GM12878 (cell line): ENCODE measurements around the gene COL6A1. TPM values are rescaled to one million over a fixed set of nuclear protein-coding genes. Genes with fewer than 3 reads are reported as not detected.

Source experiments
- ATAC-seq: fragments of 200-7000 bp; cut with Tn5 transposase; 3 replicates; pipeline ENCODE4 v1.9.1; 2020; ENCODE audit warnings: mild to moderate bottlenecking, moderate library complexity
- BruUV-seq: library from RNA; stranded (reverse); fragments of 400-500 nt; replicated peaks from 2 replicates; lab custom pipeline; 2021; lab: Mats Ljungman, UMichigan
- CTCF ChIA-PET: fragments of 300-600 bp; sonication (Branson Sonifier 250); formaldehyde crosslinking; extraction: SDS; loops from one replicate; lab custom pipeline; 2021; ENCODE audit warnings: inconsistent platforms; lab: Yijun Ruan, JAX
- POLR2A ChIA-PET: fragments of 350-600 bp; formaldehyde crosslinking; extraction: SDS; loops from one replicate; lab custom pipeline; 2021; ENCODE audit warnings: inconsistent platforms; lab: Charles Lee
- RAD21 ChIA-PET: fragments of 300-600 bp; sonication (Branson Sonifier 250); formaldehyde crosslinking; loops from one replicate; lab custom pipeline; 2023; ENCODE audit warnings: antibody characterized with exemption; ENCODE audit not compliant: unreplicated experiment; lab: Charles Lee
- SMC1A ChIA-PET: fragments of 300-600 bp; sonication (Branson Sonifier 250); formaldehyde crosslinking; loops from one replicate; lab custom pipeline; 2023; ENCODE audit not compliant: unreplicated experiment, uncharacterized antibody; lab: Charles Lee
- DNase-seq: peaks from one replicate; pipeline ENCODE4 v3.0.0-alpha.2; 2011; ENCODE audit warnings: low read depth, low spot score
- FAIRE-seq: peaks from 3 replicates; lab custom pipeline; 2011; peaks lifted over from hg19 to GRCh38; lab: Jason Lieb, UNC
- H2AFZ ChIP-seq: 2 replicates; pipeline ENCODE4 v1.6.0; 2011; ENCODE audit warnings: low read depth, low read length, control low read depth; ENCODE audit not compliant: control insufficient read depth
- H3K27ac ChIP-seq: 2 replicates; pipeline ENCODE4 v1.5.1; 2011; ENCODE audit warnings: control low read depth; ENCODE audit not compliant: control insufficient read depth, insufficient read depth
- H3K27me3 ChIP-seq, 2 experiments: replicated peaks in 1 of 2; 2 replicates each; pipeline versions ENCODE4 v1.6.0 to v1.6.1; 2011; ENCODE audit warnings: low read length in 1 of 2; ENCODE audit not compliant: control insufficient read depth in 2 of 2, insufficient read depth in 2 of 2
- H3K36me3 ChIP-seq, 2 experiments: 2 replicates each; pipeline ENCODE4 v1.5.1; 2011; ENCODE audit warnings: low read length in 1 of 2; ENCODE audit not compliant: control insufficient read depth in 2 of 2, insufficient read depth in 2 of 2
- H3K4me1 ChIP-seq: 2 replicates; pipeline ENCODE4 v1.6.1; 2011; ENCODE audit warnings: mild to moderate bottlenecking, low read length, moderate library complexity, mixed read lengths; ENCODE audit not compliant: control insufficient read depth, insufficient read depth
- H3K4me2 ChIP-seq: 2 replicates; pipeline ENCODE4 v1.6.0; 2011; ENCODE audit warnings: control low read depth; ENCODE audit not compliant: control insufficient read depth, insufficient read depth
- H3K4me3 ChIP-seq: fragments of 200-600 bp; sonication (generic); 2 replicates; pipeline ENCODE4 v1.5.1; 2016
- H3K79me2 ChIP-seq: 2 replicates; pipeline ENCODE4 v1.6.0; 2011; ENCODE audit warnings: low read length; ENCODE audit not compliant: control insufficient read depth, insufficient read depth
- H3K9ac ChIP-seq: 2 replicates; pipeline ENCODE4 v1.8.0; 2011; ENCODE audit warnings: low read length, control low read depth, mixed read lengths; ENCODE audit not compliant: control insufficient read depth, insufficient read depth
- H3K9me3 ChIP-seq: replicated peaks from 3 replicates; pipeline ENCODE4 v1.5.1; 2011; ENCODE audit warnings: mild to moderate bottlenecking, low read length; ENCODE audit not compliant: control insufficient read depth, insufficient read depth
- H4K20me1 ChIP-seq: 2 replicates; pipeline ENCODE4 v1.6.0; 2011; ENCODE audit not compliant: control insufficient read depth, insufficient read depth
- MEF2B ChIP-seq: fragments of 450-650 bp; IDR thresholded peaks from 2 replicates; pipeline ENCODE4 v1.6.1; 2018; ENCODE audit warnings: mild to moderate bottlenecking, moderate library complexity; ENCODE audit not compliant: partially characterized antibody, poor library complexity, severe bottlenecking
- MTA3 ChIP-seq: IDR thresholded peaks from 2 replicates; pipeline ENCODE4 v1.6.1; 2012; ENCODE audit warnings: low read length, inconsistent platforms, borderline replicate concordance
- NKRF ChIP-seq: fragments of 450-650 bp; conservative IDR thresholded peaks from 2 replicates; pipeline ENCODE4 v1.6.1; 2017; ENCODE audit warnings: mild to moderate bottlenecking, moderate library complexity
- TARDBP ChIP-seq: IDR thresholded peaks from 2 replicates; pipeline ENCODE4 v1.6.1; 2016; ENCODE audit warnings: borderline replicate concordance
- TCF12 ChIP-seq: IDR thresholded peaks from 2 replicates; pipeline ENCODE4 v1.6.1; 2011; ENCODE audit warnings: low read depth, mild to moderate bottlenecking, low read length
- WGBS: methylation state at CpG from one replicate; pipeline ENCODE4 v1.1.6; 2016; ENCODE audit warnings: low lambda C conversion rate; ENCODE audit not compliant: insufficient replicate concordance, insufficient coverage; ENCODE audit errors: missing lambda C conversion rate; 5-methylcytosine and 5-hydroxymethylcytosine counted together
- in situ Hi-C: fragments of 300-500 bp; cut with MboI; formaldehyde crosslinking; loops from 9 replicates; pipeline ENCODE4 v1.14.3; 2018; ENCODE audit warnings: mixed read lengths
- intact Hi-C: fragments of 100-400 bp; cut with micrococcal nuclease; formaldehyde crosslinking; loops from one replicate; pipeline ENCODE4 v1.14.2; 2022; ENCODE audit not compliant: unreplicated experiment
- polyA plus RNA-seq, 11 experiments: library from polyadenylated mRNA; depleted of rRNA in 4 of 11; unstranded in 6 of 11; stranded (reverse) in 5 of 11; fragments of >200 nt; fragmentation: Nextera tagmentation in 4 of 11; fragmentation: Illumina TruSeq in 1 of 11; extraction: Ambion mirVana in 4 of 11; extraction: Trizol in 1 of 11; gene quantifications; 1 replicate in 1 of 11; 2 replicates in 10 of 11; pipeline versions ENCODE4 v1.2.1 to v1.2.3, GENCODE V29; 2011 to 2016; ENCODE audit warnings: inconsistent platforms in 2 of 11, missing spikeins in 2 of 11, low read depth in 1 of 11
- total RNA-seq, 4 experiments: library from RNA; depleted of rRNA in 3 of 4; stranded (reverse); fragments of >200 nt in 3 of 4; fragmentation: Illumina TruSeq in 1 of 4; extraction: Trizol in 1 of 4; gene quantifications; 2 replicates each; pipeline versions ENCODE4 v1.2.1 to v1.2.3, GENCODE V29; 2013 to 2021

COL6A1 gene
- total and polyA plus RNA-seq, 10 of the 15 experiments (the other 5 are each of a cell fraction or from before 2014, with no cell fraction given), result 0.12 to 1.3 (median 0.20) TPM; not detected in 7

GRCh38 chr21:46000182-46000730 is 18.7 kb downstream of the COL6A1 start:
- DNase-seq (no peak), FAIRE-seq (no peak), ATAC-seq (no peak)
- 67% methylated on average over 16 of the region's 27 CpGs for WGBS
- no peaks in the 10 kb centered on the region for H3K36me3 ChIP-seq
- no peak overlapping the region for H3K4me3 ChIP-seq
- CTCF ChIA-PET, result no interaction called here
- SMC1A ChIA-PET, result no interaction called here
- H3K27me3 ChIP-seq, result no peaks in the 10 kb centered on the region
- TF ChIP-seq MEF2B, result no peak
- no peak for TF ChIP-seq TCF12
- TF ChIP-seq MTA3, result no peak
- TF ChIP-seq TARDBP, result no peak
- TF ChIP-seq NKRF, result no peak
- no peaks in the 10 kb centered on the region for H3K4me1 ChIP-seq
- intact Hi-C loops, result no loop called here
- H2AFZ ChIP-seq, result no peak overlapping the region
- RAD21 ChIA-PET, result no interaction called here
- in situ Hi-C loops, result no loop called here
- H4K20me1 ChIP-seq, result no peaks in the 10 kb centered on the region
- H3K9ac ChIP-seq, result no peak overlapping the region
- no TSS peak for BruUV-seq
- H3K9me3 ChIP-seq, result no peaks in the 10 kb centered on the region; the same call in 2 of the 3 replicates
- no peak overlapping the region for H3K27ac ChIP-seq
- POLR2A ChIA-PET, result no interaction called here
- H3K79me2 ChIP-seq, result no peaks in the 10 kb centered on the region
- no peak overlapping the region for H3K4me2 ChIP-seq
